Fibroblast of the aortic adventitia (primary cell): Measurements from ENCODE around the gene UNC119B. TPM values are rescaled to one million over a fixed set of nuclear protein-coding genes. Genes with fewer than 3 reads are reported as not detected.
A peak's percentile ranks its signal among the peaks of the same experiment; 100 is the strongest.

ENCODE experiments used
- DNase-seq: peaks from one replicate; pipeline ENCODE4 v3.0.0-alpha.2; 2010; ENCODE audit warnings: low read depth
- H3K4me3 ChIP-seq: 2 replicates; pipeline ENCODE4 v1.5.1; 2011; ENCODE audit warnings: low read depth, mild to moderate bottlenecking, control low read depth, low read length, moderate library complexity
- total RNA-seq: library from RNA; depleted of rRNA; stranded (reverse); fragments of >200 nt; gene quantifications from 2 replicates; pipeline ENCODE4 v1.2.3, GENCODE V29; 2012; ENCODE audit warnings: low replicate concordance
- TF ChIP-seq, protein P1 (sequence below): IDR thresholded peaks from 2 replicates; pipeline ENCODE4 v1.5.1; 2011; ENCODE audit warnings: mild to moderate bottlenecking, low read length, control low read depth, inconsistent platforms; ENCODE audit not compliant: insufficient read depth

The UNC119B gene
- total RNA-seq, 1 donor, result 19.8 TPM

DNA sequence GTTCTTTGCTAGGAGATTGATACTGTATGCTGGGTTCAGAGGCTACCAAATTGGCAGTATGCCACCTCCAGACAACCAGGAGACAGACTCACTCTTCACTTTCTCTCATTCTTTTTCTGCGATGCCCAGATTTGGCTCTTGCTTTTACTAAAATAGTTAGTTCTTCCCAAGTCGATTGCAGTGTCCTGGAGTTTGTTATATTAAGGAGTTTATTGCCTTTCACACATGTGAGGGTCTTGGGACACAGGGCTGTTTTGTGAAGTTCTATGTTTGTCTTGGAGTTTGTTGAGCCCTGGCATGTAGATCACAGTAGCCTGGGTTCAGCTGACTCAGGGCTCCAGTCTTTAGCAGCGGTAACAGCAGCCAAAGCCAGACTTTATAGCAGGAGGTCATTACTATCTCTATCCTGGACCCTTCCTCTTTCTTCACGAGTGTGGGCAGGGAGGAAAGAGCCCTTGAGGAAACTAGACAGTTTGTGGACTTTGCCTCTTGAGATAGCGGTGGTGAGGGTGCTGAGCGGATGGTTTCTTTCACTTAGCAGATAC, 21.7 kb upstream of the UNC119B start:
- DNase-seq, result peak; percentile 47
- TF ChIP-seq, protein P1, sequence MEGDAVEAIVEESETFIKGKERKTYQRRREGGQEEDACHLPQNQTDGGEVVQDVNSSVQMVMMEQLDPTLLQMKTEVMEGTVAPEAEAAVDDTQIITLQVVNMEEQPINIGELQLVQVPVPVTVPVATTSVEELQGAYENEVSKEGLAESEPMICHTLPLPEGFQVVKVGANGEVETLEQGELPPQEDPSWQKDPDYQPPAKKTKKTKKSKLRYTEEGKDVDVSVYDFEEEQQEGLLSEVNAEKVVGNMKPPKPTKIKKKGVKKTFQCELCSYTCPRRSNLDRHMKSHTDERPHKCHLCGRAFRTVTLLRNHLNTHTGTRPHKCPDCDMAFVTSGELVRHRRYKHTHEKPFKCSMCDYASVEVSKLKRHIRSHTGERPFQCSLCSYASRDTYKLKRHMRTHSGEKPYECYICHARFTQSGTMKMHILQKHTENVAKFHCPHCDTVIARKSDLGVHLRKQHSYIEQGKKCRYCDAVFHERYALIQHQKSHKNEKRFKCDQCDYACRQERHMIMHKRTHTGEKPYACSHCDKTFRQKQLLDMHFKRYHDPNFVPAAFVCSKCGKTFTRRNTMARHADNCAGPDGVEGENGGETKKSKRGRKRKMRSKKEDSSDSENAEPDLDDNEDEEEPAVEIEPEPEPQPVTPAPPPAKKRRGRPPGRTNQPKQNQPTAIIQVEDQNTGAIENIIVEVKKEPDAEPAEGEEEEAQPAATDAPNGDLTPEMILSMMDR, result no peak
- H3K4me3 ChIP-seq, result peak overlapping the region; percentile 80

DNA sequence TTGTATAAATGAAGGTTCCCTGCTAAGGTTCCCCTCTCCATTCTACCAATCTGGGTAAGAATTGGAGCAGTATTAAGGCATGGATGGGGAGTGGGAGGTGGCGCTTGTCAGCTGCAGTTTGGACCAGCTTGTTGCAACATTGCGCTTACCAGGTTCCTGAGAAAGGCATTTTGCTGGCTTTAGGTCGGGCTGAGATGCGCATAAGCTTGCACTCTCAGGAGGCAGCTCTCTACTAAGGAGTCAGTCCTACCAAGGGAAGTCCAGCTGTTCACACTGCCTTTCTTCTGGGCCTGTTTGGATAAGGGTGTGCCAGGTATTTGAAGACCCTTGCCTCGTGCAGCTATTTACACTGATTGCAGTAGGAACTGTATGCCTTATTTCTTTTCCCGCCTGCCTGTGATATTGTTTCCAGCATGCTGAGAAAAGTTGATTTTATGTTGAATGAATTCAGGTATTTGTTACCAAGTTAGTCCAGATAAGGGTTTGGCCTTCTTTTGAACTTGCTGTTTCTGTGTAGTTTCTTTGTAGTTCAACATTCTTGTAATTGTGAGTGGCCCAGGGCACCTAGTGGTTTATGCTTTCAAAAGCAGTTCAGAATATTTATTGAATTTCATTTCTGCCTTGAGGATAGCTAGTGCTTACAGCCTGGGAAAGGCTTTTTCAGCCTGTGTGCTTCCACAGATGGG, 20.7 kb upstream of the UNC119B start:
- DNase-seq, result no peak
- peak overlapping the region; percentile 80 for H3K4me3 ChIP-seq
- TF ChIP-seq, protein P1, result peak; percentile 2

DNA sequence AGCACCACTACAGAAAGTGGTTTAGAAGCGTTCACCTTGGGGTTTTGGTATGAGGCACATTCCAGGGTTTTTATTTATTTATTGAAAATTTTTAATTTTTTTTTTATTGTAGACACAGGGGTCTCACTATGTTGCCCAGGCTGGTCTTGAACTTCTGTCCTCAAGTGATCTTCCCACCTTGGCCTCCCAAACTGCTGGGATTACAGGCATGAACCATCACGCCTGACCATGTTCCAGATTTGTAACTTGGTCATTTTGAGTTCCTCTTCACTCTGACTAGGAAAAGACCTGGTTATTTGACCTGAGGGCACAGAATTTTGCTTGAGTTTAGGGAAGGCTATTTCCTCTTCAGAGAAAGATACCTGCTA, 20.2 kb upstream of the UNC119B start:
- TF ChIP-seq, protein P1, result no peak

DNA sequence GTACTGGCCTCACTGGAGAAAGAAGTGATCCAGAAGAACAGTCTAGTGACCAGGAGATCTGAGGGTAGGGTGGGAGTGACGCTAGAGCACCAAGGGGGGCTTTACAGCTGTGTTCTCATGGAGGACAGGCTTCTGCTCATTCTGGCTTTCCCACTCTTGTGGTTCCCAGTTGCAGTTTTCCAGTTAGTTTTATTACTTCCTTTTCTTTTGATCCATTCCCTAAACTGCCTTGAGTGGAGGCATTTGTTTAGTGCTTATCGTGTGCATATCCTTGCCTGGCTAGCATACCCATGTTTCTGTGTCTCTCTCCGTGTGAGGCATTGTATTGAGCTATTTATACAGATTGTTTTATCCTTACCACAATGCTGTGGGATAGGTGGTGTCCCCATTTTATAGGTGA, 19.3 kb upstream of the UNC119B start:
- DNase-seq, result no peak
- H3K4me3 ChIP-seq, result no peak overlapping the region
- TF ChIP-seq, protein P1, result no peak

More for the DNA sequence above, 20.2 kb upstream of the UNC119B start:
- H3K4me3 ChIP-seq, result no peak overlapping the region
- DNase-seq, result no peak

DNA sequence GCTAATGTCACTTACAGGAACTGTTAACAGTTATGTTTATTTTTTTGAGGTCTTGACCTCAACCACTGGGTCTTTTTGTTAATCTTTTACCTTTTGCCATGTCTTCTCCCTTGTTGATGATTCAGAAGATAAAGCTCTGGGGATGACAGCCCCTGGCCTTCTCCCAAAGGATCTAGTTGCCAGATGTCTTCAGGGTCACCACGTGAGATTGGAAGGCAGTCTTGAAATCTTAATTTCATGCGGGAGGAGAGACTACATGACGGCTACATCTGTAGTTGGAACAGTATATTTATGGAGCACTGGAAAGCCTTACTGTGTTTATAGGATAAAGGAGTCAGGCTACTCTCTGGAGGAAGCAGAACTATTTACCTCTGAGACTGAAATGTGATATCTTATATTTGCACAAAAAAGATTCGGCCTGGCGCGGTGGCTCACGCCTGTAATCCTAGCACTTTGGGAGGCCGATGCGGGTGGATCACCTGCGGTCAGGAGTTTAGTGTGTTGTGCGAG, 17.7 kb upstream of the UNC119B start:
- DNase-seq, result no peak
- H3K4me3 ChIP-seq, result no peak overlapping the region
- TF ChIP-seq, protein P1, result no peak

DNA sequence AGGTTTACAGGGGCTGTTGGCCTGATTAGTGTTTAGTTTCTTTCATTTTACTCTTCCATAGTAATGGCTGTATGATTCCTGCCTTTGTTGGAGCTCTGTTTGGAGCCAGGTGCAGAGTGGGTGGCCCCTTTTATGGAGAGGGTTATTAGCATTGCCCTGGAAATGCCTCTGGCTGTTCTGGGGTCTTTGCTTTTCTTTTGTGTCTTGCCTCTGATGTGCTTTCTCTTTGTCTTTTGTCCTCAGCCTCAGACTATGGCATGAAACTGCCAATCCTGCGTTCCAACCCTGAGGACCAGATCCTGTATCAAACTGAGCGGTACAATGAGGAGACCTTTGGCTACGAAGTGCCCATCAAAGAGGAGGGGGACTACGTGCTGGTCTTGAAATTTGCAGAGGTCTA, 16.4 kb upstream of the UNC119B start:
- TF ChIP-seq, protein P1, result no peak
- no peak for DNase-seq

DNA sequence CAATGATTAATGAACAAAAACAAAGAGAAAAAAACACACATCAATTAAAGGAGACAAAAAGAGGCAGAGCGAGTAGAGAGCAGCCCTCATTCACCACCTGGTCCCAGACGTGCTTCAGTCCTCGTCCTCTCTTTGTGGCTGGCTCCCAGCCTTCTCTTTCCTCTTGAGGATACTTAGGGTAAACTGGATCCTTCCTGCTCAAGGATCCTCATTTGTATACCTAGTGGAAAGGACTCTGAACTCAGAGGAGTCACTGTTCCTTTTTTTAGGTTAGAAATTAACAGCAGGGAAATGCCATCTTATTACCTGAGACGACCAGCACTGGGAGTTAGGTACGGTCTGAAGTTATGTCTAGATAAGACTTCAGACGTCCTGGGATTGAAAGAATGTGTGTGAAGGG, 13.6 kb upstream of the UNC119B start:
- no peak for DNase-seq
- H3K4me3 ChIP-seq, result no peak overlapping the region
- TF ChIP-seq, protein P1, result no peak

More for the DNA sequence above, 16.4 kb upstream of the UNC119B start:
- no peak overlapping the region for H3K4me3 ChIP-seq
